Measurements from ENCODE around the gene ZNF593. TPM values are rescaled to one million over a fixed set of nuclear protein-coding genes. Genes with fewer than 3 reads are reported as not detected.

ZNF593 gene
- total RNA-seq, 2 experiments from 2014 or later = 40.9 to 41.1 TPM

- ATAC-seq (no peak), DNase-seq (no peak)
These were observed 42.2 kb upstream of the ZNF593 start for GRCh38 chr1:26127235-26128163.

GRCh38 chr1:26129778-26130177 lies 39.9 kb upstream of the ZNF593 start:
- ATAC-seq (no peak), DNase-seq (no peak)
- Mint-ChIP-seq H3K36me3 (ENCODE audit: low read depth) (no peaks in the 10 kb centered on the region), H3K9me3 (no peaks in the 10 kb centered on the region), H3K4me3 (no peak overlapping the region), H3K27me3 (peaks cover 2% of the 10 kb centered on the region), H3K27ac (no peak overlapping the region), H3K4me1 (ENCODE audit: low read depth) (peaks cover 28% of the 10 kb centered on the region)
- POLR2A ChIA-PET = interaction anchor here (1.1 kb wide), 1 partner anchor 8 kb away, joined by 3 read pairs; no protein-coding TSS in a partner anchor
- CTCF ChIA-PET = interaction anchor here (0.8 to 13.9 kb wide), 5 partner anchors 8 to 40 kb away, joined by 3 to 164 read pairs (median 4); partner anchors contain the start of gene ZNF593
- no peak for TF ChIP-seq CTCF (IDR thresholded peaks at IDR 0.05)
- intact Hi-C loops (cut with micrococcal nuclease) = no loop called here

More at GRCh38 chr1:26127235-26128163, 42.2 kb upstream of the ZNF593 start:
- no peak for TF ChIP-seq CTCF (IDR thresholded peaks at IDR 0.05)
- peaks cover 7% of the 10 kb centered on the region for H3K36me3 Mint-ChIP-seq (ENCODE audit: low read depth)
- intact Hi-C loops (cut with micrococcal nuclease) = no loop called here
- peaks cover 45% of the 10 kb centered on the region for H3K4me1 Mint-ChIP-seq (ENCODE audit: low read depth)
- ChIA-PET CTCF (interaction anchor here (1.0 to 13.9 kb wide), 7 partner anchors 12 to 107 kb away, joined by 3 to 164 read pairs (median 4); partner anchors contain the start of gene CEP85), POLR2A (interaction anchor here (0.6 to 2.7 kb wide), 9 partner anchors 11 to 1924 kb away, joined by 3 to 23 read pairs (median 4); partner anchors contain the start of gene PDIK1L)
- H3K4me3 Mint-ChIP-seq = peak overlapping the region; percentile 71
- H3K9me3 Mint-ChIP-seq = no peaks in the 10 kb centered on the region
- H3K27ac Mint-ChIP-seq = peak overlapping the region; percentile 91
- peaks cover 2% of the 10 kb centered on the region for H3K27me3 Mint-ChIP-seq

GRCh38 chr1:26130695-26131094 lies 39.0 kb upstream of the ZNF593 start:
- POLR2A ChIA-PET = no interaction called here
- TF ChIP-seq CTCF (IDR thresholded peaks at IDR 0.05) = no peak
- CTCF ChIA-PET = interaction anchor here (1.0 to 13.9 kb wide), 4 partner anchors 9 to 39 kb away, joined by 4 to 164 read pairs (median 9); partner anchors contain the start of gene ZNF593
- no peak overlapping the region for H3K27ac Mint-ChIP-seq
- H3K27me3 Mint-ChIP-seq = peaks cover 2% of the 10 kb centered on the region
- ATAC-seq = no peak
- peaks cover 24% of the 10 kb centered on the region for H3K4me1 Mint-ChIP-seq (ENCODE audit: low read depth)
- H3K9me3 Mint-ChIP-seq = no peaks in the 10 kb centered on the region
- no peaks in the 10 kb centered on the region for H3K36me3 Mint-ChIP-seq (ENCODE audit: low read depth)
- no peak for DNase-seq
- intact Hi-C loops (cut with micrococcal nuclease) = no loop called here
- H3K4me3 Mint-ChIP-seq = no peak overlapping the region

- ChIA-PET POLR2A (no interaction called here), CTCF (interaction anchor here (0.8 to 2.3 kb wide), 7 partner anchors 11 to 285 kb away, joined by 3 to 12 read pairs (median 3); partner anchors contain the start of genes CEP85 and ZNF593)
- ATAC-seq (no peak), DNase-seq (no peak)
- peaks cover 2% of the 10 kb centered on the region for H3K27me3 Mint-ChIP-seq
- no peaks in the 10 kb centered on the region for H3K9me3 Mint-ChIP-seq
- no peak overlapping the region for H3K4me3 Mint-ChIP-seq
- no peak overlapping the region for H3K27ac Mint-ChIP-seq
- H3K36me3 Mint-ChIP-seq (ENCODE audit: low read depth) = no peaks in the 10 kb centered on the region
- intact Hi-C loops (cut with micrococcal nuclease) = no loop called here
- peaks cover 14% of the 10 kb centered on the region for H3K4me1 Mint-ChIP-seq (ENCODE audit: low read depth)
- TF ChIP-seq CTCF (IDR thresholded peaks at IDR 0.05) = no peak
These were observed 37.4 kb upstream of the ZNF593 start for GRCh38 chr1:26132128-26132833.

Measured in activated CD8-positive, alpha-beta T cell treated with anti-CD3 and anti-CD28 coated beads for 36 hours (primary cell).